IPS DF 4.7 (cell line): ENCODE measurements around the gene SAE1.
"Not testable (repeated sequence)": the region's sequence is repeated elsewhere in the genome, so short reads cannot be mapped to it uniquely, and the experiment has no call there.

Source experiments
- DNase-seq: peaks from one replicate; pipeline ENCODE4 v3.0.0-alpha.2; 2013; ENCODE audit warnings: low spot score; ENCODE audit errors: extremely low read depth

Gene SAE1

DNA sequence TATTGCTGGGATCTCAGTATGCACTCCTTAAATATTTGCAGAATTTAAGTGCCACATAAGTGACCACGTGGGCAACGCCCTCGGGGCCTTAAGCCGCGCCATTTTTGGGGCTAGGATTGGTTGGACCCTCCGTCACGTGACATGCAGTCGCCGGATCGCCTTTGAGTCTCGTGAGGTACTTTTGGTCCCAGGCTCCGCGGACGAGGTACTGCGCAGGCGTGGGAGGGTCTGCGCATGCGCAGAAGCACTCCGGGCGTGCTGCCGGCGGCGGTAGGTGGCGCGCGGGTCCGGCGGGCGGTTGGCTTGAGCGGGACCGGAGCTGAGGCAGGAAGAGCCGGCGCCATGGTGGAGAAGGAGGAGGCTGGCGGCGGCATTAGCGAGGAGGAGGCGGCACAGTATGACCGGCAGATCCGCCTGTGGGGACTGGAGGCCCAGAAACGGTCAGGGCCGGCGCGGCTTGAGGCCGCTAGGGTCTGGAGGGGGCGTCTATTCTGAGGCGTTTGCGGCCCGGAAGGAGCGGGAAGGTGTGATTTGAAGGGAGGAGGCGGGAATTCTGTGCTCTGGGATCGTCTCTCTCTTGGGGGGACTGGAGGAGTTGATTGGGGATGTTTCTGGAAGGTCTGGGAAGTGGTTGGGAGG lies at the start of gene SAE1:
SAE1 (plus strand) TSS at position 247 of the 639 bp plus-strand sequence; CDS start at position 343, 96 bp downstream.
- DNase-seq: peak; percentile 99

DNA sequence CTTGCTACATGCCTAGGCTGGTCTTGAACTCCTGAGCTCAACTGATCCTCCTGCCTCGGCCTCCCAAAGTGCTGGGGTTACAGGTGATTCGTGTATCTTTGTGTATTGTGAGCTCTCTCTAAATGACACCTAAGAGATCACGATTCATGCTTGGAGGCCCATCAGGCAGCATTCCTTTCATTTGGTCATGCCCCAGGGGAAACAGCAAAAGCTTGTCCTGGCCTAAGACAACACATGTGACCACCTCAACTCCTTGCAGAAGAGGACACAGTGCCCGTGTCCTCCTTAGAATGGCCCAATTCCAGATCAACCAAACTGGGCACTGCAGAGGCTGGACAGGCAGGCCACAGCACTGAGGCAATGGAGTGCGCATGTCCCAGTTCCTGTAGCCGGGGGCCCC lies 49.5 kb upstream of the SAE1 start:
- no peak for DNase-seq

DNA sequence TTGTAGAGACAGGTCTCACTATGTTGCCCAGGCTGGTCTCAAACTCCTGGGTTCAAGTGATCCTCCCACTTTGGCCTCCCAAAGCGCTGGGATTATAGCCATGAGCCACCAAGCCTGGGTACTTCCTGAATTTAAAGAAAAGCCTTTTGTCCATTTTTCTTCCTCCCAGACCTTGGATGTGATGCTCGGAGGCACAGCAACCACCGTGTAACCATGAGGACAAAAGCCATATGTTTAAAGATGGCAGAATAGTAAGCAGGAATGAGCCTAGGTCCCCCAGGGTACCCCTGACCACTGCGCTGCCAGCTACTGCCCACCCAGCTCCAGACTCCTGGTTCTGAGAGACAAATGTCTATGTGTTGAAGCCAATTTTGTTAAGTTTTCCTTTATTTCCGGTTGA lies 48.1 kb upstream of the SAE1 start:
- no peak for DNase-seq

DNA sequence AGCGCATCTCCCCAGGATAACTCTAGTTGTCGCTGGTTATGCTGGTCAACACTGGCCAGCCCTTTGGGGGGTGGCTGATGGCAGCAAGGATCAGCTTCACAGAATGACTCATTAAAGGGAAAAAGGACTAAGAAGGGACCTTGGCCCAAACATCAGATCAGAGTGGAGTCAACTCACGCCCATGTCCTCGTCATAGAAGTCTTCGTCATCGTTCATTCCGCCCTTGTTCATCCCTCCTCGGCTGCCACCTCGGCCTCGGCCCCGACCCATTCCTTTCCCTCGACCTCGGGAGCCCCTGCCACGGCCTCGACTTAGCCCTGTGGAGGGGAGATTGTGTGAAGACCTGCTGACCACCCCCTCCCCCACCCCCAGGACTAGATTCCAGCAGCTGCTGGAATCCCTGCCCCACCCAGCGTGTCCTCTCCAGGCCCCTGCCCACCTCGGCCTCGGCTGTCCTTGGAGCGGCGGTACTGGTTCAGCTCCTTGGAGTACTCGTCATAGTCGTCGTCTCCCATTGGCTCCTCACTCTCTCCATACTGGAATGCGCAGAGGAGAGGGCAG lies 45.7 kb upstream of the SAE1 start:
- DNase-seq: no peak

DNA sequence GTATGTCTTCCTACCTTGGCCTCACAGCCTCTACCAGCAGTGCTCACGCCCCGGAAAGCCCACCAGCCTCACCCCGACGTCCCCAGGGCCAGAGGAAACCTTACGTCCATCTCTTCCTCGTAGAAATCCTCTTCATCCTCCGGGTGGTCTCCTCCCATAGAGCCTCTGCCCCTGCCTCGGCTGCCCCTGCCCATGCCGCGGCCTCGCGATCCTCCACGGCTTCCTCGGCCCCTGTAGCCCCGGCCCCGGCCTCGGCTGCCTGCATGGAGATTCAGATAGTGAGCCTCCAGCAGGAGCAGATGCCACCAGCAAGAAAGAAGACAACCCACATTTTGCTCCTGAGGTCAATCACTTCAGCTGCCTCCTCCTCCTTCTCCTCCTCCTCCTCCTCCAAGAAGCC lies 44.4 kb upstream of the SAE1 start:
- no peak for DNase-seq

DNA sequence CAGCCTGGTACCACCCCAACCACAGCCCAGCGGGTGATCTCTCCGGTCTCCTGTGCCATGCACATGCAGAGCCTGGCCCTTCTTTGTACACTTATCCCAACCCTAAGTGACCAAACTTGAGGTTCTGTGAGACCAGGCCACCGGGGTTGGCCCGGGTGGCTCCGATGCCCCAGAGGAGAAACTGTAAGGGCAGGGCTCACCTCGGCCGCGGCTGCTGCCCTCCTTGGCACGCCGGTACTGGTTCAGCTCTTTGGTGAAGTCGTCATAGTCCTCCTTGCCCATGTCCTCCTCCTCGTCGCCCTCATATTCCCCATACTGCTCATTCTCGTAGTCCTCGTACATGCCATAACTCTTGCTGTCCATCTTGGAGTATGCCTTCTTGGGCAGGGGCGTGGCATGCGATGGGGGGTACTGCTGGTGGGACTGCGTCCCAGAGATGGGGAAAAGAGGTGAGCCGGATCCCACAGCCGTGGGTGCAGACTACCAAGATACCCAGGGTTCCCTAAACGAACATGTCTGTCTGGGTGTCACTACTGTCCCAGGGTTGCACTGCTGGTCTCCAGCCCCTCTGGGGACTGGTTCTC lies 40.8 kb upstream of the SAE1 start:
- no peak for DNase-seq

DNA sequence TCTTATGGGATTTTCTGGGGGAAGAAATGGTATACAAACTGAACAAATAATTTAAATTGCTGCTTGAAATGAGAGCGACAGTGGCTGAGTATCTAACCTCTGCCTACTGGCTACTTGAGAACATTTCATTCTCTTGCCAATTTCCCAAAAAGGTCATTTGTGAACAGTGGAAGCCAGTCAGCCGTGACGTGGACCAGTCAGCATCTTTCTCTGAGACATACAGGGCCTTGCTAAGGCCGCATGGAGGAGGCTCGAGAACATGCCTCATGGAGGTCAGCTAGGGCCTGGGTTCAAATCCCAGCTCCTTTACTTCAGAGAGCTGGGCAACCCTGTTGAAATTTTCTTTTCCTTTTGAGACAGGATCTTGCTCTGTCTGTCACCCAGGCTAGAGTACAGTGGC lies 37.4 kb upstream of the SAE1 start:
- DNase-seq: no peak

DNA sequence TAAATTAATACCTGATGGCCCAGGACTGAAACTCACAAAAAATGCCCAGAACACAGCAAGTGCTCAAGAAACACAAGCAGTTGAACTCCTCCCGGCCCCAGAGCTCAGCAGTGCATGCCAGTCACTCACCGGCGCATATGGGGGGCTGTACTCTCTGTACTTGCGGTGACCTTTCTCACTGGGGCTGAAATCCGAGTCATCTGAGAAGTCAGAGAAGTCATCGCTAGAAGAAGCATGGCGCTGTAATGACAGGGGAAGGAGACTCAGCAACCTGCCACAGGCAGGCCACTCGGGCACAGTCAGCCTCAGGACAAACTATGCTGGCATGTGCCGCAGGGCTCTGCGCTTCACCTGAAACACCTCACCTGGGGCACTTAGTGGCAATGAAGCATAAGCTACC lies 36.8 kb upstream of the SAE1 start:
- no peak for DNase-seq

DNA sequence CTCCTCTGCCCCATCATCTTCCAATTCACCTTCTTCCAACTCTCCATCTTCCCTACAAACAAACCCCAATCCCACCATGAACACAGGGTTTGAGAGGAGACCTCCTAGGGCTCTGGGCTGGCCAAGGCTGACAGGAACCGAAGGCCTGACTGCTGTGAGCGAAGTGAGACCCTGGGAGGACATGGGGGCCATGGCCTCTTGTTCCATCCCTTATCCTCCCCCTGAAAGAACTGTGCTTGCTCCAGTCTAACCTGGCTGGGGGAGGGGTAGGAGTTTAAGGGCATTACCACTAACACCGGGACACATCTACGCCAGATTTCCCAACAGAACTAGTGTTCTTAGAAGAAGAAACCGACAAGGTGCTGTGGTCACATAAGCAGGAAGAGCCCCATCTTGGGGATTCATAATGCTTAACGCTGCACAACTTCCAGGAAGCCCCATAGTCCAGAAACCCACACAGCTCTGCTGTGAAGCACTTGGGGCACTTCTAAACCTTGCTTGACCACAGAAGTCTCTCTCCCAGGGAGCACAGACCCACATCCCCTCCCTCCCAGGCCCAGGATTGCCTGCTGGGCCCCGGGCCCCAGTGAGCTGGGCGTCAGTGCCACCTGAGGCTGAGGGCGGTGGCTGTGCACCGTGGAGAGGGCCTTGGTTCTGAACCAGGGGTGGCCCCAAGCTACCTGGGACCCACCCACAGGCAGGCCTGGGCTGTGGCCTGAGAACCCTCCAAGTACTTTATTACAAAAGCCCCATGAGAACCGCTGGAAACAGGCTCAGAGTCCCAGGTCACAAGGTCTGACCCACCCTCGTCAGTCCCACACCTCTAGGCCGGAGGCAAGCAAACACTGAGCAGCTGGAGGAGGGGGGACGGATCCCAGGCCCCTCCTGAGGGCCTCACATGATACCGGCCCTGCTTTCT lies 35.8 kb upstream of the SAE1 start:
- DNase-seq: no peak

DNA sequence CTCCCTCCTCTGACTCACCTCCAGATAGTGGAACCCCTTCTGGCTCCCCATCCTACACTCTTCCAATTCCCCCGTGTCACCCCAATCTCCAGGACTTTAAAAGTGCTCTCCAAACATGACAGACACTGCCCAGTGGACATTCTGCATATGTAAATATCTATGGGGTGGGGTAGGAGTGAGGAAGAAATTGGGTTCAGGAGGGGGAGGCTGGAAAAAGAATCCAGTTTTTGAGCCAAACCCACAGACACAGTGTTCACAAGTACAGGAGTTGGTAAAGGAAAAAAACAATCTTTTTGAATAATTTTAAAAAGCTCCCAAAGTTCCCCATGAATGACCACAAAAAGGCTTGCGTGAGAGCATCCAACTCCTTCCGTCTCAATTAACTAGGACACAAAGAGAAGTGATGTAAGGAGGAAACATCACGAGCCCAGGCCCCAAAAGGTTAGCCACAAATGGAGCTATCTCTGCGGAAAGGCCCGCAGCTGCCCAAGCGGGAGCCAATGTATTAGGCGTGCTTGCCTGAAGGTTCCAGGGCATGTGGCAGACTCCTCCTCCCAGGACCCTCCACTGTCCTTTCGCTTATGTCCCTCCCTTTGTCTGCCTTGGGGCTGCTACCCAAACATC lies 35.0 kb upstream of the SAE1 start:
- no peak for DNase-seq

DNA sequence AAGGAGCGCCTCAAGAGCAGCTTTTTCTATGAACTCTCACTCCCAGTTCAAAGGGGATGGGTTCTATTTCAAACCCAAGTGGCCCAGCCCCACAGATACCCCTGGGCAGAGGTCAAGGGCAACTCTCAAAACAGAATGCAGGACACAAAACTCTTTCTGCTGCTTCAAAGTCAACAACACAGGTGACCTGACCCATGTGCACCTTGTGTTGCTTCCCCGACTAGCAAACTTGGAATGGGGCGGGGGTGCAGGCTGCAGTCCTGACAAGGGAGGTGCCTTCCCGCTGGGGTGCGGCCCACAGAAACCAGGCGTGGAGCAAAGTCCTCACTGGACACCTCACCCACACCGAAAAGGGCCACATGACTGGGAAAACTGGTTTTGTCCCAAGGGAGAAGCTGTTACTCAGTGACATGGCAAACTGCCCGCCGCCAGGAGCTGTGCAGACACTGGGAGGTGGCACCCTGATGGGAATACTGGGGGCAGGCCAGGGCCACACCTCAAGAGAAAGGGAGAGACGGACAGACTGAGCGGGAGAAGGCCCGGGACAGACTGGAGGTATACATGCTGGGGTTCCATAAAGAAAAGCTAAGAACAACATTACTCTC lies 34.4 kb upstream of the SAE1 start:
- DNase-seq: no peak

DNA sequence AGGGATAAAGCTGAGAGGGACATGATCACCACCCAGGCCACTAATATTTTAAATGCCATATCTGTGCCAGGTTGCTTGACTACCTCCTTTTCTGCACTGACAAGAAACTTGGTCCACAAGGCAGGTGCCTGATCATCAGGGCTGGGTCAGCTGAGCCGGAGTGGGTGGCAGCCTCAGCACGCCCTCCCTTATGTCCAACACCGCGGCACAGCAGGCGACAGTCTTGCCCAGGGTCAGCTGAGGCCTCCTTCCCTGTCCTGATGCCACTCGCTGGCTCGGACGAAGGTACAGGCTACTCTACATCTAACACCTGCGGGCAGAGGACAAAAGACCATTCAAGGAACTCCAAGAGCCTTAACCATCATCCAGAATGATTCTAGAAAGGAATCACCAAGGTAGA lies 33.9 kb upstream of the SAE1 start:
- no peak for DNase-seq

DNA sequence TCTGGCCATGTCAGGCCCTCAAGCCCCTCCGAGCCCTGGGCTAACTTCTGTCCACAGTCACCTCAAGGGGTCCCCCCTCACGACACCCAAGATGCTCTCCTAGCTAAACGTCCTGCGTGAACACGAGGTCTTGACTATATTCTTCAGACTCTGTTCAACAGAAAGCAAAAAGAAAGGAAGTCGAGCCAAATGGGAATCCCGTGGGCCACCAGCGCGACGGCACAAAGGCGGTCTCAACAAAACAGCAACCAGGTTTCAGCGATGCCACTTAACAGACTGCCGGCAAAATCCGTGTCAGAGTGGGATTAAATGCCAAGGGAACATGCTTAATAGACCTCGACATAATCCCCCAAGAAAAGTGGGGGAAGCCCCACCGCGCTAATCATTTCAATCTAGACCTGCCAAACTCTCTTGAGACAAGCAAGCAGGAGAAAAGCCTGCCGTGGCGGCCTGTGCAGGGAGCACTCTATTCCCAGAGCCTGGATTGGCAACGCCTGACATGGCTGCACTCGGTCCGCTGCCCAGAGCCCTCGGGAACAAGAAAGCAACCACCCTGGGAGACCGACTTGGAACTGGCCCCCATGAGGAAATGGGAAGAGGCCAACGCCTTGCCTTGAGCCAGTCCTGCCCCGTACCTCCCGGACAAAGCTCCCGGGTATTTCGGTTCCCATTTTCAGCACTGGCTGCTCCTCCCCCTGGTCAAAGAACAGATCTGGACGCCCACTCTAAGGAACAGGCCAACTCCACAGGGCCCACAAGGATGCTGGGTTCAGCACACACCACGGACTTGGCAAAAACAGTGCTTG lies 33.0 kb upstream of the SAE1 start:
- no peak for DNase-seq

DNA sequence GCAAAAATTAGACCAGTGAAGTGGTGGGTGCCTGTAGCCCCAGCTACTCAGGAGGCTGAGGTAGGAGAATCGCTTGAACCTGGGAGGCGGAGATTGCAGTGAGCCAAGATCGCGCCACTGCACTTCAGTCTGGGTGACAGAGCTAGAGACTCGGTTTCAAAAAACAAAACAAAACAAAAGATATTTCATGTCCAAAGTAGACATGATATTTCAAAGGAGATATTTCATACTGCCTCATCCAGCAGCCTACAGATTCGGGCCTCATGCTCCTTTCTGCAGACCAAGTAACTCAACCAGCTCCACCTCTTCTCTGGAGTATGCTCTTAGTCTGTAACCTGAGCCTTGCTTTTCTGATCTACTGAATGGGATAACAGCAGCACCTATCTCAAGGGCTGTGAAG lies 32.0 kb upstream of the SAE1 start:
- no peak for DNase-seq

DNA sequence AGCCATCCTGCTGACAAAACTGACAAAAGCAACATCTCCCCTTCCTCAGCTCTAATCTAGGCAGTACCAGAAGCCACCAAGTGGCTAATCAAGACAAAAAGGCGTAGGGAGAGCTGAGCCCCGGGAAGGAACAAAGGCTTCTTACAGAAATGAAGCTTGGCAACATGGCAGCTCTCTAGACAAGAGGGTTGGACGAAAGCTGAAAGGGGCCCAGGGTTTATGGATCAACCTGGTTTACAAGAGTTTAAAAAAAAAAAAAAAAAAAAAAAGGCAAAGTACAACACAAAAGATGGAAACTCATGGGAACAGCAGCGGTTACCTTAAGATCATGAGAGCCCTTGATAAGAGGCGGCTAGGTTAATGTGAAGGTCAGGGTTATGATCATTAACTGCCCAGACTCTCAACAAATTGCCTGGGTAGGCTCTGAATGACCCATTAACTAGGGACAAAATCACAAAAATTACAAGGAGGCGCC lies 31.0 kb upstream of the SAE1 start:
- no peak for DNase-seq

DNA sequence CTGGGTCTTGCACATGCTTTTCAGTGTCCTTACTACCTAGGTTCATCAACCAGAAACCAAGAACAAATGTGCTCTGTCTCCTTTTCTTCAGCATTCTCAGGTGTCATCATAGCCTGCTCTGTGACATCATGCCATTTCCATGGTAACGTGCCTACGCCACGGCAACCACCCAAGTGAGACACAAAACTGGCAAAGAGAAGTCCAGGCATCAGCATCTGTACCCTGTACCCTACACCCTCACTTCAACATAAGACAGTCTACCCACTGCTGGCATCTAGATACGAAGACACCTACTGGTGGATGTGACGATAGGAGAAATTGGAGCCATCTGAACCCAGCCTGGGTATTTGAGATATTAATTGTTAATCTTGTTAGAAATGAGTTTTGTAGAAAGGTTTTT lies 30.3 kb upstream of the SAE1 start:
- no peak for DNase-seq

DNA sequence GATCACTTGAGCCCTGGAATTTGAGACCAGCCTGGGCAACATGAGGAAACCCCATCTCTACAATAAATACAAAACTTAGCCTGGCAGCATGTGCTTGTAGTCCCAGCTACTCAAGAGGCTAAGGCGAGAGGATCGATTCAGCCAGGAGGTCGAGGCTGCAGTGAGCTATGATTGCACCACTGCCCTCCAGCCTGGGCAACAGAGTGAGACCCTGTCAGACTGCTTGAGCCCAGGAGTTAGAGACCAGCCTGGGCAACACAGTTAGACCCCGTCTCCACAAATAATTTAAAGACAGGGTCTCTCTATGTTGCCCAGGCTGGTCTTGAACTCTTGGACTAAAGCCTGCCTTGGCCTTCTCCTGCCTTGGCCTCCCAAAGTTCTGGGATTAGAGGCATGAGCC lies 29.5 kb upstream of the SAE1 start:
- not testable (repeated sequence) for DNase-seq

DNA sequence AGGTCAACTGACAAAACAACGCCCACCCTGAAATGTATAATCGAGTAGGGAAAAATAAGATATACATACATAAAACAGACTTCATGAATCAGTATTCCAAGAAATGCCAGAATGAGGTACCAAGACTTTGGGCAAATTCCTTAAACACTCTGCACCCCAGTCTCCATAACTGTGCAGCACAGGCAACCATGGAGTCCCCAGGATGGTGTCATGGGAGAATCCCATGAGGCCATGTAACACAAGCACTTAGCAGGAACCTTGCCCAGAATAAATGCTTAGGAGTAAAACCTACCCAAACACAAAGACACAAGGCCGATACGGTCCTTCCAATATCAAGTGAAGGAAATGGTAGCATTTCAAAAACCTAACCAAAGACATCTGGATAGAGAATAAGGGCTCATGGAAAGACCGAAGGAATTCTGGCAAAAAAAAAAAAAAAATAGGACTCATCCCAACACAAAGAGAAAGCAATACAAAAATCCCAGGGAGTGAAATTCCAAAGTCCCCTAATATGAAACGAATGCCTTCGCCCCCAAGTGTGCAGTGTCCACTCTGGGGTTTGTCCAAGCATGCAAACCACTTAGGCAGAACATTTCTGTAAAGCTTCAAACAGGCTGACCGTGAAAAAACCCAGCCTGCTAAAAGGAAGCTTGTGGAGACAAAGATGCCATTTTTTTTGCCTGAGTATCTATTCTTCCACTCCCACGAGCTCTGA lies 28.1 kb upstream of the SAE1 start:
- no peak for DNase-seq

DNA sequence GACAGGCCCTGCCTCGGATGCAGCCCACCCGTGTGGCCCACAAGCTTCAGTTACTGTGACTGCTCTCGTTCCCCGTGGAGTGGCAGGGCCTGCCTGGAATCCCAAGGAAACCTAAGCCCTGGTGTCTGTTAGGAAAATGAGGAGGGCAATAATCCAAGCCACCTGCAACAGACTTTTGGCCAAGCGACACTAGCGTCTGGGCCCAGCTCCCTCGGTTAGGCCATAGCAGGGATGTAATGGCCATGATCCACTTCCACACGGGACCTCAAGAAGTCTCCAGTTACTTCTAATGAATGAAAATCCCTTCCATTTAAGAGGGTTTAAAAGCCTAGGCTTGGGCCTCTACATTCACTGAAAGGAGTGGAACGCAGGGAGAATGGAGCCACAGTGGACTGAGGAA lies 26.0 kb upstream of the SAE1 start:
- DNase-seq: no peak

DNA sequence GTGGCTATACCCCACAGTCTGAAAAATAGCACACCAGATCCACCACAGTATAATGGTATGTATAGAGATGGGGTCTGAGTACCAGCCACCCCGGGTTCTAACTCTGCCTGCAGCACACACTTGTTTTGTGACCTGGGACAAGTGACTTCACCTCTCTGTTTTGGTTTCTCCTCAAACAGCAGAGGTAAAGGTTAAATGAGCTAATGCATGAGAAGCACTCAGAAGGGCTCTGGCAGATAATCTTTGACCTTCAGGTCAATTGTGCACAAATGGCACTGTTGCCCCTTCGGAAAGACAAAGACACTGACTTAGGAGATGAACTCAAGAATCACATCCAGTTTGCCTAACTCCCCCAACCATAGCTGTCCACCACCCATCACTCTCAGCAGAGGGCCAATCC lies 24.8 kb upstream of the SAE1 start:
- DNase-seq: no peak
